ENCODE results near the gene PLPP4.

PLPP4 gene

DNA sequence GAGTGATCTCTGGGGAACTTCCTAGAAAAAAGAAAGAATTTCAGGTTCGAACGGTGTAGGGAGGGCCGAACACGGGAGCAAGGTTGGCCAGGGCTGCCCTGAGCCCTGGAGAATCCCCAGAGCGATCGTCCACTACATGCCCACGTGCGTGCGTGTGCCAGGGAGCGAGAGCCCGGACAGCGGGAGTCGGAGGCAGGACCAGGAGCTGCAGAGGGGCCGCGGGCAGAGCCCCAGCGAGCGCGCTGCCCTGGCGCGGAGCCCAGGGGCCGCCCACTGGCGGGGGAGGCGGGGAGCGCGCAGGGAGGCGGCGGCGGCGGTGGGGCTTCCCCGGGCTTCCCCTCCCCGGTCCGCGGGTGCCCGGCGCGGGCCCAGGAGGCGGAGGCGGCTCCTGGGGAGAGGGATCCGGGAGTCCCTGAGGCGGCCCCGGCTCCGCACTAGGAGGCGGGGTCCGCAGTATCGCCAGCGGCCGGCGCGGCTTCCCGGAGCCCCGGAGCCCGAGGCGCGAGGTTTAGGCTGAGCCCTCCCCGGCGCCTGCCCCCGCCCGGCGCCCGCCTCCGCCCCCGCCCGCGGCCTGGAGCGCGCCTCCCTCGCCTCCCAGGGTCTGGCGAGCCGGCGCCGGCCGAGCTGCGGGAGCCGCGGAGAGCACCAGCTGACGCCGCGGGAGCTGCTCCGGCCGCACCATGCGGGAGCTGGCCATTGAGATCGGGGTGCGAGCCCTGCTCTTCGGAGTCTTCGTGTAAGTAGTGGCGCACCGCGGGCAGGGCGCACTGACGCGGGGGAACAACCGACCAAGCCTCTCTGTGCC is at the start of gene PLPP4:
TSS of gene PLPP4 (plus strand) at position 602 of the 805 bp plus-strand sequence. CDS start at position 681, 79 bp downstream.
- DNase-seq = no peak

DNA sequence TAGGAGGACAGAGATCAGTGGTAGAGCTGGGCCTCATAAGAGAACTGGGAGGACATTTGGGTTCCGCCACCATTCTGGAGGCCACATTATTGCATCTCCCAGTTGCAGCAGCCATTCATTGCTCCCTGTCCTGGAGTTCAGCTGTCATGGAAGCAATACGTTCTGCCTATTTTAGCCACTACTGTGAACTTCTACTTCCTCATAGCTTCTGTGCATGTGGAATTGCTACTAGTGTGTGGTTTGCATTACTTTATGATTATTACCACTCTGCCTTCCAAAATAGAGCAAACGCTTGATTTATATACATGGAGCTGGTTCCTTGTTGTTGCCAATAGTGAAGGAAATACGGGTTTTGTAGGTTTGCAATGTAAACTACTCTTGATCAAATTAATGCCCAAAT is 47.2 kb upstream of the PLPP4 start:
- no peak for DNase-seq

- DNase-seq = no peak
These were observed 42.1 kb upstream of the PLPP4 start for GRCh38 chr10:120414946-120415345.

DNA sequence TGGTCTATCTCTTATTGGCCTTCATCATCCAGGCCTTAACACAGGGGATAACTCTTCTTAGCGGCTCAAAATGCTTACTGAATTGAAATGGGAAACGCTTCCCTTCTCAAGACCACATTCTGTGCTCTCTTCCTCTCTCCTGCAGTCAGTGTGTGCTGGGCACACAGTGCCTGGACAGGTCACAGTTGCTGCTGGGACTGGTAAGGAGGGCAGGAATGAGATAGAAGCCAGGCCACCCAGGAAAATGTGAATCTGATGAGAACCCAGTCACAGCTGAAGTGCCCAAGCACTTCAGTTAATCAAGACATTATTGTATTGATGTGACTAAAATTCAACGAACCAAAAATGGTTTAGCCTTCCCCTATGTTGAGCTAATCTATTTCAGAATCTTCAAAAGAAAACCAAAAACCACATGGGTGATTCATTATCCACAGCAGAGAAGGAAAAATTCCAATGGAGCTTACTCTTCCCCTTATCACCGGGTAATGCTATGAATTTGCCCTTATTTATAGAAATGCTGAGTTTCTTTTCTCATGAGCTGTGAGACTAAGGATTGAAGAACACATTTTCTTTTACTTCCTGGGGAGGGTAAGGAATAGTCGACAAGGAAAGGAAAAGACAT is 41.2 kb upstream of the PLPP4 start:
- DNase-seq = no peak

- no peak for DNase-seq
These were observed 36.6 kb upstream of the PLPP4 start for GRCh38 chr10:120420421-120420820.

GRCh38 chr10:120421250-120421649 is 35.8 kb upstream of the PLPP4 start:
- no peak for DNase-seq

- no peak for DNase-seq
These were observed 34.6 kb upstream of the PLPP4 start for GRCh38 chr10:120422457-120422856.

GRCh38 chr10:120423431-120424197 is 33.4 kb upstream of the PLPP4 start:
- no peak for DNase-seq

DNA sequence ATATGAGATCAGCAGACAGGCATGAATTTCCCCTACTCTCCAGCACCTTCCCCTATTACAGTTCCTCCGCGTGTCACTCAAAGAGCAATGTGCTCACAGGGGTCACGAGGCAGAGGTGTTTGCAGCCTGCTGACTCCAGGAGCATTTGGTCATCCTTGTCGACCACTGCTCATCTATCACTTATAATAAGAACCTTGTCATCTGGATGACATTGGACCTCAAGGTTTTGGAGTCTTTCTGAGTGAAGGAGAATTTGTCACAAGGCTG is 32.9 kb upstream of the PLPP4 start:
- DNase-seq = no peak

DNA sequence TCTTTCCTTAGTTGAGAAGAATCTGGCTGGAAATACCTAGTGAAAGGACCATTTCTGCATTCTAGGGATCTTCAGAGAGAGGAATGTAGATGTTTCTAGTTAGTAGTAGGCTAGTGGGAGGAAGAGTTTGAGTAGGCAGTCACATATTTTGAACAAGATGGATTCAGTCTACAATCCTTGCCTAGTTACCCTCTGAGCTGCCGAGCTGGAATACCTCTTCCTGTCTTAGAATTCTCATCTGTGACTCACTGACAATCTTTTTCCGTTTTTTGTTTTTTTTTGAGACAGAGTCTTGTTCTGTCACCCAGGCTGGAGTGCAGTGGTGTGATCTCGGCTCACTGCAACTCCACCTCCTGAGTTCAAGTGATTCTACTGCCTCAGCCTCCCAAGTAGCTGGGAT is 30.7 kb upstream of the PLPP4 start:
- DNase-seq = no peak

- DNase-seq = no peak
These were observed 28.3 kb upstream of the PLPP4 start for GRCh38 chr10:120428754-120429153.

GRCh38 chr10:120429395-120429794 is 27.6 kb upstream of the PLPP4 start:
- no peak for DNase-seq

DNA sequence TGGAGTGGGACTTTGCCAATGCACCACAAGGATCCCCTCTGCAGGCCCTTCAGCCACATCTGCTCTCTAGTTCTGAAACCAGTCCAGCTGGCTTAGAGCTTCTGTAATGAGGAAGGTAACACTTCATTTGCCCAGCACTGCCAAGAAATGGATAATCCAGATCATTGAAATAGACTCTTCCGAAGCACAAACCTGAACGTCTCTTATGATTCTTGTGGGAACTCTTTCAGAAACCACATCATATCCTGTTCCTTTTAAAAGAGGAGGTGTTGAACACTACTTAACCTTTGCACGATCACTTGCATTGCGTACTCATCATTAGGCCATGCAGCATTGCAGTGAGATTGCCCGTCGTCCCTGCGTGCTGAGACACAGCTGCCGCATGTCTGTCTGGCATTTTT is 25.8 kb upstream of the PLPP4 start:
- DNase-seq = peak; percentile 1

GRCh38 chr10:120432209-120432608 is 24.8 kb upstream of the PLPP4 start:
- DNase-seq = no peak

DNA sequence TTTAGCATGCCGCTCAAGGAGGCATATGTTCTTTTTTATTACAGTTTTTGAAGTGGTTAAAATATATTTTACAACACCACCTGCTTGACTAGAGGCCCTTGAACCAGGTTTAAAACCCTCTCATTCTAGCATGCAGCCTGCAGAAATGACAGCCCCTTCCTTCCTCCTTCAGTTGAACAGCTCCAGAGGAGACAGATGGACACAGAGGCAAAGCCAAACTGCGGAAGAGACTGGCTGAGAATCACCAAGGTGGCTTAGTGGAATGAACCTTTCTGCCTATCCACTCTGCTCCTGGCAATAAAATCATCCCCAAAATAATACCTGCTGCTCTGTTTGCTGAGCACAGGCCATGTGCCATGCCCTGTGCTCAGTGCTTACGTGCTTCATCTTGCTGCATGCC is 23.9 kb upstream of the PLPP4 start:
- DNase-seq = no peak

DNA sequence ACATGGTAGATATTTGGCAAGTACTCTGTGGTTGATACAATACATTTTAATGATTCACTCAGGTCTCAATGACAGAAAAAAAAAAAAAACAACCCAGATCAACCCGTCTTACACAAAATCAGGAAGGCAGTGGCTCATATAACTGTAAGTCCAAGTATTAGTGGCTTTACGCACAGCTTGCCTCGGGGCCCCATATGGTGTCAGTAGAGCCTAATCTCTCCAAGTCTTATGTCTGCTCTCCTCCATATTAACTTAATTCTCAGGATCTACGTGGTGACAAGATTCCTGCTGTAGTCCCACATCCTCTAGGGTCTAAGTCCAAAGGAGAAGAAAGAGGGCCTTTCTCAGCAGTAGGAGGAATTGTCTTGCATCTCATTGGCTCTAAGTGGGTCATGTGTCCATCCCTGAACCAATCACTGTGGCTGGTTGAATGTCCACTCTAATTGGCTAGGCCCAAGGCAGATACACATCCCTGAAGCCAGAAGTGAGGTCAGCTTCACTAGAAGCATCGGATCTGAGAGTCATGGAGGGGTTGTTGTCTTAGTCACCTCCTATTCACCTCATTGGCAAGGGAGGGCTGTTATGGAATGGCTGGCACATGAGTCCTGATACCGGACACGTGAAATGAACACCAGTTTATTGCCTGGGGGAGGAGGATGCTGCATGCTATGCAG is 20.5 kb upstream of the PLPP4 start:
- DNase-seq = no peak

- no peak for DNase-seq
These were observed 19.5 kb upstream of the PLPP4 start for GRCh38 chr10:120437541-120437940.

- no peak for DNase-seq
These were observed 5.1 kb upstream of the PLPP4 start for GRCh38 chr10:120451968-120452367.

- DNase-seq = no peak
These were observed 3.7 kb upstream of the PLPP4 start for GRCh38 chr10:120453319-120453718.

- DNase-seq = no peak
These were observed 3.1 kb upstream of the PLPP4 start for GRCh38 chr10:120453886-120454285.

DNA sequence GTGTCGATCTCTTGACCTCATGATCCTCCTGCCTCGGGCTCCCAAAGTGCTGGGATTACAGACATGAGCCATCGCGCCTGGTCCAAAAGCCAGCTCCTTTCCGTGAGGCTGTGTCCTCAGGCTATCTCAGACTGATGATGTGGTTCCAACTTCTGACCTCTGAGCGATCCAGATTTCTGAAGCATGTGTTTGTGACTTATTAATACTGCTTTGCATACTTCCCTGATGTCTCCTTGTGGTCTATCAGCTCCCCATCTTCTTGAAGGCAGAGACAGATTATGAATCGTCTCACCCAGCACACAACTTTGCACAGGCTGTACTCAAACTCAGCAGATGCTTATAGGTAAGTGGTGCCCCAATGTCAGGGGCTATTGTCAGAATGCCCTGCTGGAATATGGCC is 2.0 kb upstream of the PLPP4 start:
- no peak for DNase-seq

DNA sequence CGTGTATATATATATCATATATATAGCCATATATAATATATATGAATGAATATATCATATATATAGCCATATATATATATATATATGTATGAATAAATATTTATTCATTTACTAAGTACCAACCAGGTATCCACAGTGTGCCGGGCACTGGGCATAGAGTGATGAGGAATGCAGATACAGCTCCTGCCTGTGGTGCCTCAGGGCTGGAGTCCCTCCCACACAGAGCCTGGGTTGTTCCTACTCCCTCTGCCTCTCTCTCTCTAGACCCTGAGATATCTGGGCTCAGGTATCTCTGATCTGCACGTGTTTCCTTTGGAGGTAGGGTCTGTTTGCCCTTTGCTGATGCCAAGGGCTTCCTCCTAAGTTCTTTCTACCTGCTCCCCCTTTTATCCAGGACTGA is 1.4 kb upstream of the PLPP4 start:
- no peak for DNase-seq

GRCh38 chr10:120456143-120456625 is 843 bp upstream of the PLPP4 start:
- DNase-seq = no peak
